Hematopoietic multipotent progenitor cell treated with erythropoietin and hydrocortisone succinate and interleukin-3 and kit ligand, for 17 days (in vitro differentiated cells): ENCODE results near the gene FANK1.
"Not testable (repeated sequence)": the region's sequence is repeated elsewhere in the genome, so short reads cannot be mapped to it uniquely, and the experiment has no call there.

Source experiments
- DNase-seq: peaks from one replicate; pipeline ENCODE4 v3.0.0-alpha.2; 2015; ENCODE audit warnings: low spot score

FANK1 gene

GRCh38 chr10:125928928-125929585 lies 32.7 kb downstream of the FANK1 start:
- DNase-seq, result no peak

DNA sequence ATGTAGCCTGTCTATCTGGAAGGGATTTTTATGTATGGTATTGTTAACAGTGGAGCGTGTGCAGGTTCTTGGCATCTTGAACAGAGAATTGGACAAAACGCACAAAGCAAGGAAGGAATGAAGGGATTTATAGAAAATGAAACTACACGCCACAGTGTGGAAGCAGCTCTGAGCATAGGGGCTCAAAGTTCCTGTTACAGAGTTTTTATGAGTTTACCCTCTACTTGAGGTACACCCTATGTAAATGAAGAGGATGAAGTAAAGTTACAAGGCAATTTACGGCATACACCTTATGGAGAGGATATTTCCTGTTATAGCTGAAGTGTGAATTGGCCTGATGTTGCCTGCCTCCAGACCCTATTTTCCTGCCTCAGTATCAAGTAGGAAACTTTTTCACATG lies 33.3 kb downstream of the FANK1 start:
- no peak for DNase-seq

GRCh38 chr10:125933693-125934092 lies 37.3 kb downstream of the FANK1 start:
- no peak for DNase-seq

DNA sequence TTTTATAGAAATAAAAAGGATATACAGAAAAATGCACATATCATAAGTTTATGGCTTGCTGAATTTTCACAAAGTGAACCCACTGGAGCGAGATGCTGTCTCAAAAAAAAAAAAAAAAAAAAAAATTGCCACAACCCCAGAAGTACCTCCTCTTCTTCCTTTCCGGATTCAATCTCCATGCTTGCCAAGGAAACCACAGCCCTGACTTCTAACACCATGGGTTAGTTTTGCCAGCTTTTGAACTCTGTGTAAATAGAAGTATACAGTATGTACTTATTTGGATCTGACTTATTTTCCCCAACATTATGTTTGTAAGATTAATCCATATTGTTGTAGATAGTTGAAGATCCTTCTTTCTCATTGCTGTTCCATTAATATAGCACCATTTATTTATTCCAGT lies 40.0 kb downstream of the FANK1 start:
- DNase-seq, result no peak

DNA sequence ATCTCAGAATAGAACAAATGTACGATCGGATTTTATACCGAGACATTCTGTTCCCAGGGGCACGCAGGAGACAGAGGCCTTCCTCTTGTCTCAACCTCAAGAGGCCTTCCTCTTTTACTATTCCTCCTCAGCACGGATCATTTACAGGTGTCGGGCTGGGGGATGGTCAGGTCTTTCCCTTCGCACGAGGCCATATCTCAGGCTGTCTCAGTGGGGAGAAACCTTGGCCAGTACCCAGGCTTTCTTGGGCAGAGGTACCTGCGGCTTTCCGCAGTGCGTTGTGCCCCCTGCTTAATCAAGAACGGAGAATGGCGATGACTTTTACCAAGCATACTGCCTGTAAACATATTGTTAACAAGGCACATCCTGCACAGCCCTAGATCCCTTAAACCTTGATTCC lies 44.2 kb downstream of the FANK1 start:
- DNase-seq, result no peak

DNA sequence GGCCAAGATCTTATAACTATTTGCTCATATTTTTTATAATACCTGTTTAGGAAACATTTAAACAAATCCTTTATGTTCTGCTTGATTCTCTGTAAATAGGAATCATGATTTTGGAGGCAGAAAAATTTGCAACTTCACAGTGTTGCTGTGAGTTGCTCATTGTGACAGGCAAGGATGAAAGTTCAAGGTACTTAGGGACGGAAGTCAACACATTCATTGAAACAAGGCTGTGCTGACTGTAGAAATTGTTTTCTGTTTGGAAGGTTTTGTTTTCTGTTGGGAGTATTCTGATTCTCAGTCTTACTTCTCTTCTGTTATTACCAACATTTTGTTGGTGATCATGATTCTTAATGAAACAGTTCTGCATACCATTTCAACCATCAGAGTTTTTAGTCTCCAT lies 54.9 kb downstream of the FANK1 start:
- DNase-seq, result no peak

GRCh38 chr10:125953778-125954385 lies 57.5 kb downstream of the FANK1 start:
- DNase-seq, result no peak

DNA sequence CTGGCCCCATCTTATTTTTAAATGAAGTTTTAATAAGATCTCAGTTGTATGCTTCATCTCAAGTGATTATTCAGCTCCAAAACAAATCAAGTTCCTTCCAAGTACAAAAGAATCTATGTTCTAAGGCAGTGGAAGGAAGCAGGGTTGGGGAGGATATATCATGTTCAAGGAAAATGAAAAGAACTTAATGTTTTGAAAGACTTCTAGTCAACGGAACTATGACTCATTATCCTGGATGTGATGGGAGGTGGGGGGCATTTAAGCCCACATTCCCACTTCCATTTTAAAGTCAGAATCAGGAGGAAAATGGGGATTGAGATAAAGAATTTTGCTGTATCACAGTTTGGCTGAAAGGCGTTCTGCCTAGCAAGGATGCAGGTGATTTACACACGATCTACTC lies 59.4 kb downstream of the FANK1 start:
- DNase-seq, result no peak

GRCh38 chr10:125961743-125962142 lies 65.4 kb downstream of the FANK1 start:
- DNase-seq, result peak; percentile 29

- DNase-seq, result no peak
These were observed 65.8 kb downstream of the FANK1 start for GRCh38 chr10:125962200-125962599.

- DNase-seq, result no peak
These were observed 68.2 kb downstream of the FANK1 start for GRCh38 chr10:125964558-125964957.

DNA sequence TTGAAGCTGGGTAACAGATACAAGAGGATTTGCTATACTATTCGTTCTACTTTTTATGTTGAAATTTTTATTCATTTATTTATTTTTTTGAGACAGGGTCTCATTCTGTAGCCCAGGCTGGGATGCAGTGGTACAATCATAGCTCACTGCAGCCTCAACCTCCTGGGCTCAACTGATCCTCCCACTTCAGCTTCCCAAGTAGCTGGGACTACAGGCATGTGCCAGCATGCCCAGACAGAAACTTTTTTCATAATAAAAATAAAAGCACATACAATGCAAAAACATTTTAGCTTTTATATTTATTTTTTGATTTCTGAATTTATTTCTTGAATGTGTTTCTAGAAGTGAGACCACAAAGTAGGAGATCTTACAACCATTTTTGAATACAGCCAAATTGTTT lies 71.2 kb downstream of the FANK1 start:
- DNase-seq, result no peak

DNA sequence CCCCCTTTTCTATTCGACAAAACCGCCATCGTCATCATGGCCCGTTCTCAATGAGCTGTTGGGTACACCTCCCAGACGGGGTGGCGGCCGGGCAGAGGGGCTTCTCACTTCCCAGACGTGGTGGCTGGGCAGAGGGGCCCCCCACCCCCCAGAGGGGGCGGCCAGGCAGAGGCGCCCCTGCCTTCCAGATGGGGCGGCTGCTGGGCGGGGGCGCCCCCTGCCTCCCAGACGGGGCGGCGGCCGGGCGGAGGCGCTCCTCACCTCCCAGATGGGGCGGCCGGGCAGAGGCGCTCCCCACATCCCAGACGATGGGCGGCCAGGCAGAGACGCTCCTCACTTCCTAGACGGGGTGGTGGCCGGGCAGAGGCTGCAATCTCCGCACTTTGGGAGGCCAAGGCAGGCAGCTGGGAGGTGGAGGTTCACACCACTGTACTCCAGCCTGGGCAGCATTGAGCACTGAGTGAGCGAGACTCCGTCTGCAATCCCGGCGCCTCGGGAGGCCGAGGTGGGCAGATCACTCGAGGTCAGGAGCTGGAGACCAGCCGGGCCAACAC lies 73.8 kb downstream of the FANK1 start:
- not testable (repeated sequence) for DNase-seq

DNA sequence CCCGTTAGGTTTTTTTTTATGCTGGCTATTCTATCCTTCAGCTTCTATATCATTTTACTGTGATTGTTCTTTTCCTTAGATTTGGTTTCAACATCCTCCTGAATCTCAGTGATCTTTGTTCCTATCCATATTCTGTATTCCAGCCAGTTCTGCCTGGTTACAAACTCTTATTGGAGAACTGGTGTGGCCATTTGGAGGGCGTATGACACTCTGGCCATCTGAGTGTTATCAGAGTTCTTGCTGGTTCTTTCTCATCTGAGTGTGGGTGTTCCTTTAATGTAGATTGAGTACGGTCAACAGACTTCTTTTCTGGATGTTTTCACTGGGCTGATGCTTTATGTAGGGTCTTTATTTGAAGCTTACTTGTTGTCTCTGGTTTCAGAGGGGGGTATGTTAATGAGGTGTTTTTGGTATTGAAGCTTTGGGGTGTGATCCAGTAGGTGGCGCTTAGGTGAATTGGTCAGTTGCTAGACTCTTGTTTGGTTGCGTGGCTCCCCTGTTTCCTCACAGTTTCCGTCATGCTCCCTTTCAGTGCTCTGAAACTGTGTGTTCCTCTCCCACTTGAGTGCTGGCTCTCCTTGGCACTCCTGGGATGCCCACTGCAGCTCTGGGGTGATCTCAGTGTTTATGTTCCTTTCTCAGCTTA lies 80.7 kb downstream of the FANK1 start:
- DNase-seq, result peak; percentile 29

DNA sequence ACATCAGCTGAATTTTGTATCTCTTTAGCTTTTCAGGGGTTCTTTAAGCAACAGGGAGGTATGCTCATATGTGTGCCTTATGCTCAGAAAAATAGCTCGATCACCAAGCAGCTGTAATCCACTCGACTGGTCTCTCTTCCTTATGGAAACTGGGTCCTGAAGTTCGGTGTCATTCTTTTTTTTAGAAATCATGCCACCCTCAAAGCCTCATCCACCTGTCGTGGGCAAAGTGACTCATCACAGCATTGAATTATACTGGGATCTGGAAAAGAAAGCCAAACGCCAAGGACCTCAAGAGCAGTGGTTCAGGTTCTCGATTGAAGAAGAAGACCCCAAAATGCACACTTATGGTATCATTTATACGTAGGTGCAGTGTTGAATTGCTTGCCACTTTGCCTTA lies 83.6 kb downstream of the FANK1 start:
- no peak for DNase-seq

- no peak for DNase-seq
These were observed 84.2 kb downstream of the FANK1 start for GRCh38 chr10:125980521-125981035.

DNA sequence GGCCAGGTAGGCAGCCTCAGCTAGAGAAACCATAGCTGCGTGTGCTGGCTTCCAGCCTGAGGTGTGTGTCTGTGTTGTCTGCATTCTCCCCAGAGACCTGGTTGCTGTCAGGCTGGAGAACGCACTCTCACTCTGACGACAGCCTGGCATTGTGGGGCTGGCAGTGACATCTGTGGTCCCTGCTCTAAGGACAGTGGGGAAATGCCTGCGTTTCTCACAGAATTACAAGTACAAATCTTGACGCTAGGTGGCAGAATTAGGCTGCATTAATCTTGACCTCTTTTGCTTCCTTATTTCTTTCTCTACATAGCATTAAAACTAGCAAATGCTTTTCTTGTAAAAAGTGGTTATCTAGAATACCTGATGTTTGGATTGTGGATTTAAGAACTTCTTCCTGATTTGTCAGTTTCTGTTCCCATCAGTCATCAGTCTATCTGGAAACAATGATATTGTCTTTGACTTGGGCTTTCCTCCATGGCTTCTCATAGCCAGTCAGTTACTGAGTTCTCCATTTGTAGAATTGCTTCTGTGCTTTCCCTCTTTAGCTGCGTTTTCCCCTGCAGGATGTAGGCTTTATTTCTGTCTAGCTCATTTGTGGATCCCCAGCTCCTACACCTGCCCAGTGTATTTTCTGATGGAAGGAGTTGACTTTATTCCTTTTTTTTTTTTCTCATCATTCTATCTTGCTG lies 86.0 kb downstream of the FANK1 start:
- DNase-seq, result peak; percentile 75

DNA sequence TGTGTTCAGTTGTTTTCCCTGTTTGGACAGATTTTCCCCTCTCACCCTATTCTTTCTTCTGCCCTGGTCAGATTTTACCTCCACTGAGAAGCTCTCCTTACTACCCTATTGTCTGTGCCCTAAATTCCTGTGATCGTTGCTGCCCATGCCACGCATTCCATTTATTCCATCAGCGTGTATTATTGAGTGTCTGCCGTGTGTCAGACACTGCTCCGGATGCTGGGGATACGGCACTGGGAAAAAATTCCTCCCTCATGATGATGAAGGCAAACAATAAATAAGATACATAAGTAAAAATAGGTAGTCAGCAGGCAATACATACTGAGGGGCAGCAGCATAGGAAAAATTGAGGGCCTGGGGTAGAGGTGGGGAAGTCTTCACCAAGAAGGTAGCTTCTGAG lies 86.8 kb downstream of the FANK1 start:
- no peak for DNase-seq

DNA sequence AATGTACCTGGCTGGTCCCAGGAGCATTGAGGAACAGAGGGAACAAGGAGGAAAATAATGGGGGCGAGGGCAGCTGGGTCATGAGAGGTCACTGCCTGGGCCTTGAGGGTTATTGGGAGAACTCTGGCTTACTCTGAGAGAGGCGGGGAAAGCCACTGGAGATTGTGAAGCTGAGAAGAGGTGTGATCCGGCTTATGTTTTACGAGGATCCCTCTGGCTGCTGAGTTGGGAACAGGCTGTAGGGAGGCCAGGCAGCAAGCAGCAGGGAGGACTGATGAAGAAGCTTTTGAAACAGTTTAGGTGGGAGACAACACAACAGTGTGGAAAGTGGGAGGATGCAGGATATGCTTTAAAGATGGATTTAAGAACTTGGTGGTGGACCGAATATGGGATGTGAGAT lies 87.3 kb downstream of the FANK1 start:
- DNase-seq, result no peak

DNA sequence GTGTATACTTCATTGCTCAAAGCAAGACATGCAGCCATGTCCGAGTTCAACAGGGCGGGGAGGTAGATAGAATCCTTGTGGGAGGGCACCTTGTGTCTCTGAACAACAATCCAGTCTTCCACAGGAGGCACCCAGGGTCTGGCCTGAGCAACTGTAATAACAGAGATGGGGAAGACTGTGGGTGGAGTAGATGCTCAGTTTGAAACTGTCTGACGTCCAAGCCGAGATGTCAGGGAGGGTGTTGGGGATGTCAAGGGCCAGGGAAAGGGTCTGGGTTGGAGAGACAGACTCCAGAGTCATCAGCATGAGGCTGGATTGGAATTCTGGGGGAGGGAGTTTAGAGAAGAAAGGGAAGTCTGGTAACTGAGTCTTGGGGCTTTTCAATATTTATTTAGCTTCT lies 88.0 kb downstream of the FANK1 start:
- no peak for DNase-seq

- no peak for DNase-seq
These were observed 88.6 kb downstream of the FANK1 start for GRCh38 chr10:125984865-125985495.
